Prostate gland (tissue), 2 donors: ENCODE data around the gene SLC39A11. TPM values are rescaled to one million over a fixed set of nuclear protein-coding genes. Genes with fewer than 3 reads are reported as not detected.

ENCODE experiments used
- DNase-seq: peaks from one replicate; pipeline ENCODE4 v3.0.0-alpha.2; 2019; ENCODE audit warnings: low spot score
- H3K27ac ChIP-seq, 2 donors: fragments of 200-600 bp; sonication (generic); 2 replicates each; pipeline ENCODE4 v1.5.1; 2017 to 2019
- H3K27me3 ChIP-seq: fragments of 200-600 bp; sonication (generic); replicated peaks from 2 replicates; pipeline ENCODE4 v1.5.1; 2019; ENCODE audit not compliant: insufficient read depth
- H3K36me3 ChIP-seq, 2 donors: fragments of 200-600 bp; sonication (generic); 1 replicate in 1 of 2; 2 replicates in 1 of 2; pipeline versions ENCODE4 v1.5.1 to v1.8.1; 2017 to 2019
- H3K4me1 ChIP-seq: fragments of 200-600 bp; sonication (generic); replicated peaks from 2 replicates; pipeline ENCODE4 v1.5.1; 2019
- H3K4me3 ChIP-seq, 2 donors: fragments of 200-600 bp; sonication (generic); 2 replicates each; pipeline ENCODE4 v1.5.1; 2017 to 2019
- H3K9me3 ChIP-seq: fragments of 200-600 bp; sonication (generic); 2 replicates; pipeline ENCODE4 v1.5.1; 2017
- CTCF ChIP-seq, 4 experiments: fragments of 200-600 bp in 2 of 4; fragments of 450-650 bp in 2 of 4; sonication (generic) in 2 of 4; IDR thresholded peaks; 1 replicate in 3 of 4; 2 replicates in 1 of 4; pipeline ENCODE4 v1.5.1; 2016 to 2019; ENCODE audit warnings: antibody characterized with exemption in 4 of 4, mild to moderate bottlenecking in 2 of 4, moderate library complexity in 2 of 4
- POLR2A ChIP-seq: fragments of 450-650 bp; IDR thresholded peaks from one replicate; pipeline ENCODE4 v1.6.1; 2016; ENCODE audit warnings: antibody characterized with exemption, mild to moderate bottlenecking
- POLR2AphosphoS5 ChIP-seq: sonication (generic); formaldehyde crosslinking; IDR thresholded peaks from one replicate; pipeline ENCODE4 v1.6.1; 2017; ENCODE audit warnings: antibody characterized with exemption
- WGBS: methylation state at CpG from one replicate; pipeline ENCODE4 v1.1.5; 2018; 5-methylcytosine and 5-hydroxymethylcytosine counted together
- intact Hi-C: fragments of 100-400 bp; cut with DNase I; formaldehyde crosslinking; loops from one replicate; pipeline ENCODE4 v1.14.2; 2022
- total RNA-seq, 2 donors: library from RNA; depleted of rRNA; stranded (reverse); fragments of >200 nt; gene quantifications; one replicate each; pipeline ENCODE4 v1.1.0, GENCODE V29; 2016

The SLC39A11 gene
- total RNA-seq, 2 donors from 2014 or later: 15.1 to 29.7 TPM

GRCh38 chr17:72915625-72916081, 176.8 kb downstream of the SLC39A11 start:
- no peaks in the 10 kb centered on the region for H3K36me3 ChIP-seq
- TF ChIP-seq POLR2A: no peak
- no peak for TF ChIP-seq CTCF (IDR thresholded peaks at IDR 0.05)
- no peak for TF ChIP-seq POLR2AphosphoS5
- DNase-seq: no peak
- WGBS: 81% methylated on average over 10 of the region's 10 CpGs
- H3K4me1 ChIP-seq: no peaks in the 10 kb centered on the region
- no peak overlapping the region for H3K4me3 ChIP-seq
- H3K27ac ChIP-seq: no peak overlapping the region
- intact Hi-C loops: no loop called here
- no peaks in the 10 kb centered on the region for H3K9me3 ChIP-seq
- no peaks in the 10 kb centered on the region for H3K27me3 ChIP-seq

GRCh38 chr17:72913142-72913682, 179.3 kb downstream of the SLC39A11 start:
- intact Hi-C loops: no loop called here
- Histone ChIP-seq H3K27me3 (no peaks in the 10 kb centered on the region), H3K27ac (no peak overlapping the region), H3K36me3 (no peaks in the 10 kb centered on the region), H3K9me3 (no peaks in the 10 kb centered on the region), H3K4me1 (no peaks in the 10 kb centered on the region), H3K4me3 (no peak overlapping the region)
- DNase-seq: no peak
- WGBS: 91% methylated on average over 5 of the region's 5 CpGs
- no peak for TF ChIP-seq POLR2A
- no peak for TF ChIP-seq POLR2AphosphoS5
- no peak for TF ChIP-seq CTCF (IDR thresholded peaks at IDR 0.05)

- Histone ChIP-seq H3K4me1 (no peaks in the 10 kb centered on the region), H3K4me3 (no peak overlapping the region), H3K27ac (no peak overlapping the region), H3K36me3 (no peaks in the 10 kb centered on the region), H3K9me3 (no peaks in the 10 kb centered on the region), H3K27me3 (no peaks in the 10 kb centered on the region)
- intact Hi-C loops: no loop called here
- no peak for TF ChIP-seq POLR2AphosphoS5
- TF ChIP-seq POLR2A: no peak
- TF ChIP-seq CTCF (IDR thresholded peaks at IDR 0.05): no peak
- no peak for DNase-seq
- 74% methylated on average over 3 of the region's 3 CpGs for WGBS
Measured at GRCh38 chr17:72906306-72906705, 186.2 kb downstream of the SLC39A11 start.

- Histone ChIP-seq H3K4me3 (no peak overlapping the region), H3K27ac (no peak overlapping the region), H3K36me3 (no peaks in the 10 kb centered on the region), H3K9me3 (no peaks in the 10 kb centered on the region), H3K4me1 (no peaks in the 10 kb centered on the region), H3K27me3 (no peaks in the 10 kb centered on the region)
- no peak for DNase-seq
- intact Hi-C loops: no loop called here
- 73% methylated on average over 4 of the region's 4 CpGs for WGBS
- TF ChIP-seq POLR2AphosphoS5 (no peak), POLR2A (no peak), CTCF (IDR thresholded peaks at IDR 0.05) (no peak)
Measured at GRCh38 chr17:72903522-72903921, 189.0 kb downstream of the SLC39A11 start.

- DNase-seq: no peak
- TF ChIP-seq POLR2A: no peak
- no peak for TF ChIP-seq CTCF (IDR thresholded peaks at IDR 0.05)
- no peak for TF ChIP-seq POLR2AphosphoS5
- H3K27ac ChIP-seq: no peak overlapping the region
- intact Hi-C loops: no loop called here
- H3K36me3 ChIP-seq: no peaks in the 10 kb centered on the region
- H3K4me1 ChIP-seq: no peaks in the 10 kb centered on the region
- WGBS: 100% methylated on average over 3 of the region's 3 CpGs
- H3K9me3 ChIP-seq: no peaks in the 10 kb centered on the region
- no peaks in the 10 kb centered on the region for H3K27me3 ChIP-seq
- no peak overlapping the region for H3K4me3 ChIP-seq
Measured at GRCh38 chr17:72901657-72902056, 190.8 kb downstream of the SLC39A11 start.
